Epithelial cell of esophagus (primary cell): ENCODE data around the gene TMEM205.
A peak's percentile ranks its signal among the peaks of the same experiment; 100 is the strongest.
"Not testable (repeated sequence)": the region's sequence is repeated elsewhere in the genome, so short reads cannot be mapped to it uniquely, and the experiment has no call there.

Source experiments
- DNase-seq: peaks from one replicate; pipeline ENCODE4 v3.0.0; 2010; ENCODE audit warnings: low read depth
- H3K4me3 ChIP-seq: 2 replicates; pipeline ENCODE4 v1.5.1; 2011; ENCODE audit warnings: mild to moderate bottlenecking, low read length, control low read depth
- TF ChIP-seq, protein P1 (sequence below): IDR thresholded peaks from 2 replicates; pipeline ENCODE4 v1.5.1; 2011; ENCODE audit warnings: low read depth, mild to moderate bottlenecking, low read length, control low read depth, inconsistent platforms; ENCODE audit not compliant: insufficient read depth; ENCODE audit errors: missing control alignments

The TMEM205 gene

DNA sequence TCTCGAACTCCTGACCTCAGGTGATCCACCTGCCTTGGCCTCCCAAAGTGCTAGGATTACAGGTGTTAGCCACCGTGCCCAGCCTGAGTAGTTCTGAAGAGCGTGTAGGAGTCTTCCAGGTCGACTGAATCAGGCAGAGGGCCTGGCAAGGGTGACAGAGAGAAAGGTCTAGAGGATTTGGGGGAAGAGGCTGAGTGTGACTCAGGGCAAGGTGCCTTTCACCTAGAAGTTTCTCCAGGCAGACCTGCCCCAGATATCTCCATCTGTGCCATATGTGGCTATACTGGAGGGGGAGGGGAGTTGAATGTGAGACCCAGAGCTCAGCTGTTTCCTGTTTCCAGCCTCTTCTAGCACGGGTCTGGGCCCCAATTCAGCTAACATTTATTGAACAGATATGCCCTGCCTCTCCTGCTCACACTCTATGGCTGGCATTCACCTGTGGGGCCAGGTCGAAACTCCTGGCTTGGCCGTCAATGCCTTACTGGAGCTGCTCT is 1.5 kb upstream of the TMEM205 start:
- TF ChIP-seq, protein P1, sequence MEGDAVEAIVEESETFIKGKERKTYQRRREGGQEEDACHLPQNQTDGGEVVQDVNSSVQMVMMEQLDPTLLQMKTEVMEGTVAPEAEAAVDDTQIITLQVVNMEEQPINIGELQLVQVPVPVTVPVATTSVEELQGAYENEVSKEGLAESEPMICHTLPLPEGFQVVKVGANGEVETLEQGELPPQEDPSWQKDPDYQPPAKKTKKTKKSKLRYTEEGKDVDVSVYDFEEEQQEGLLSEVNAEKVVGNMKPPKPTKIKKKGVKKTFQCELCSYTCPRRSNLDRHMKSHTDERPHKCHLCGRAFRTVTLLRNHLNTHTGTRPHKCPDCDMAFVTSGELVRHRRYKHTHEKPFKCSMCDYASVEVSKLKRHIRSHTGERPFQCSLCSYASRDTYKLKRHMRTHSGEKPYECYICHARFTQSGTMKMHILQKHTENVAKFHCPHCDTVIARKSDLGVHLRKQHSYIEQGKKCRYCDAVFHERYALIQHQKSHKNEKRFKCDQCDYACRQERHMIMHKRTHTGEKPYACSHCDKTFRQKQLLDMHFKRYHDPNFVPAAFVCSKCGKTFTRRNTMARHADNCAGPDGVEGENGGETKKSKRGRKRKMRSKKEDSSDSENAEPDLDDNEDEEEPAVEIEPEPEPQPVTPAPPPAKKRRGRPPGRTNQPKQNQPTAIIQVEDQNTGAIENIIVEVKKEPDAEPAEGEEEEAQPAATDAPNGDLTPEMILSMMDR: no peak
- no peak for DNase-seq
- H3K4me3 ChIP-seq: no peak overlapping the region

DNA sequence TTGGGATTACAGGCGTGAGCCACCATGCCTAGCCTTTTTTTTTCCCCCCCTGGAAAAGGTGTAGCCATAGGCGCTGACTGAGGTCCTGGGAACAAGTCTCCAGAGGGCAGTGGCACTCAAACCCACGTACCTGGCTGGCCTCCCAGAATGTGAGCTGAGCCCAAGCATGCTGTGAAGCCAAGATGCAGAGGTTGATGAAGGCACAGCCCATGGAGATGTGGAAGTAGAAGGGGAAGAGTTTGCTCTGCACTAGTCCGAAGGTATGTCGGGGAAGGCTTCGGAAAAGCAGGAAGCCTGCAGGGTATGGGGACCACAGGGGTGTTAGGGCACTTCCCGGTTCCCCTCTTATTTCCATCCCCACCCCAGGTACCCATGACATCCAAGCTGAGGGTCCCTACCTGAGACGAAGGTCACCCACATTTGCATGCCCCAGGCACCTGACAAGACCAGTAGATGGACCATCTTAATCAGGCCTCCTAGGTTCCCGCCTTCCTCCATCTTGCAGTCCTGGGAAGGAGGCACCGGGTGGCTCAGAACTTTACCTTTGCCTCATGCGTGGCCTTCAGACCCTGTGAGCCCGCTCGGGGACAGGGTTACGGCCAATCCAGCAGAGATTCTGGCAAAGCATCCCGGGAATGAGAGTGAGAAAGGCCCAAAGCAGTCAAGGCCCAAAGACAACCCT is 805 bp downstream of the TMEM205 start:
- TF ChIP-seq, protein P1: no peak
- H3K4me3 ChIP-seq: peak overlapping the region; percentile 85
- no peak for DNase-seq

GRCh38 chr19:11342429-11342828 is 3.6 kb downstream of the TMEM205 start:
- TF ChIP-seq, protein P1: no peak
- no peak overlapping the region for H3K4me3 ChIP-seq
- DNase-seq: no peak

GRCh38 chr19:11340099-11340467 is 6.0 kb downstream of the TMEM205 start:
- DNase-seq, H3K4me3 ChIP-seq: not testable (repeated sequence)

DNA sequence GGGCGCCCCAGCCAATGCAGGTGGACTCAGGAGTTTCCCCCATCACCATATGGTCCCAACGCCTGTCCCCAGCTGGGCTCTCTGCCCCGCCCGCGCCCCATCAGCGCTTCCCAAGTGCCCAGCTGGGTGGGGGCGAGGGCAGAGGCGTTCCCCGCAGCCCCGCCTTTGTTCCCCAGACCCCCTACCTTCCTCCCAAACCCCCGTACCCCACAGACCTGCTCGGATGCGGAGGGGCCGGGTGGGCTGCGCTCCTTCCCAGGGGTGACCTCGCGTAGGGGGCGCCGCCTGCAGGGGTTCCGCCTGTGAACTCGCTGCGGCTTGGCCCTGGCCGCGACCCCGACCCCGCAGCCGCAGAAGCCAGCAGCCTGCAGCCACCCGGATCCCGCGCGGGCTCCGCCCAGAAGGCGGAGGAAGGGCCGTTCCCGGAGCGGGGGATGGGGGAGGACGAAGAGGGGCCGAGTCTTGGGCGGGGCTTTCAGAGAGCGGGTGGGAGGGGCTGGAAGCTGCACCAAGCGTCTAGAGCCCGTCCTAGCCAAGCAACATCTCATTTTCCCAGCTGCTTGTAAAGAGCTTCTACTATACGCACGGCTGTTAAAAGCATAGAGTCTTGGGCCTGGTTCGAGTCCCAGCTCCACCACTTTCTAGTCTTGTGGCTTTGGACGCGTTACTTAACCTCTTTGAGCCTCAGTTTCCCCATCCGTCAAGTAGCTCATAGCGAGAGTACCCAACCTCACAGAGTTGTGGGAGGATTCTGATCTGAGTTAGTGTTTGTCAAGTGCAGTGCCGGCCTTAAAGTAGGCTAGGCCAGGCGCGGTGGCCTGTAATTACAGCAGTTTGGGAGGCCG is 6.6 kb downstream of the TMEM205 start, which contains the start of gene RAB3D:
Gene RAB3D (minus strand): TSS at position 404 of the 845 bp plus-strand sequence. CDS start 2,258 bp downstream, outside the sequence.
- peak; percentile 91 for DNase-seq
- TF ChIP-seq, protein P1: no peak
- H3K4me3 ChIP-seq: peak within 1 kb of the TSS; percentile 67

GRCh38 chr19:11338569-11339253 is 7.4 kb downstream of the TMEM205 start:
- TF ChIP-seq, protein P1: no peak
- peak overlapping the region; percentile 67 for H3K4me3 ChIP-seq
- DNase-seq: peak; percentile 79

DNA sequence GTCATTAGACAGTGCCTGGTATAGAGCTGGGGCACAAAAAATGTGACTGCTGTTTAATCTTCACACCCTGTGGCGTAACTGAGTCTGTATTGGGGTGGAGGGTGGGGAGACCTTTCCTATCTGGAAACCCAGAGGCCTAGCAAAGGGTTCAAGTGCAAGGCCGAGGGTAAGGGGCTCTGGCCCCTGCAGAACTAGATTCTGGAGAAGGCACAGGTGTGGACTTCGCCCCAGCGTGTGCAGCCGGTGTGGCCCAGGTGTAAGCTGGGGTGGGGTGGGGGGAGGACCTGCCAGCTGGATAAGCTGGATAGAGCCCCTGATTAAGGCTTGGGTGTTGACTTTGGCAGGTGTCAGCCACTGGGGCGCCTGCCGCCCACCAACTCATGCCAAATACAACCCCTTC is 7.9 kb downstream of the TMEM205 start:
- TF ChIP-seq, protein P1: no peak
- peak overlapping the region; percentile 67 for H3K4me3 ChIP-seq
- no peak for DNase-seq
